Heart left ventricle (tissue), 16 donors: ENCODE data around the gene USHBP1. TPM values are rescaled to one million over a fixed set of nuclear protein-coding genes. Genes with fewer than 3 reads are reported as not detected.
A peak's percentile ranks its signal among the peaks of the same experiment; 100 is the strongest.

Source experiments
- ATAC-seq, 4 donors: fragments of 200-7000 bp; cut with Tn5 transposase; one replicate each; pipeline ENCODE4 v1.9.1; 2020 to 2022; ENCODE audit warnings: moderate library complexity in 4 of 4, mild to moderate bottlenecking in 3 of 4, moderate number of reproducible peaks in 1 of 4
- DNase-seq, 5 donors: peaks; one replicate each; pipeline ENCODE4 v3.0.0-alpha.2; 2020
- H3K27ac ChIP-seq, 12 donors: fragments of 200-600 bp; sonication (generic) in 4 of 12; one replicate each; pipeline versions ENCODE4 v1.5.0 to v1.8.0; 2016 to 2022; ENCODE audit warnings: mild to moderate bottlenecking in 2 of 12
- H3K27me3 ChIP-seq, 9 donors: fragments of 200-600 bp; sonication (generic) in 2 of 9; one replicate each; pipeline versions ENCODE4 v1.5.1 to v1.8.0; 2016 to 2022; ENCODE audit warnings: mild to moderate bottlenecking in 3 of 9
- H3K36me3 ChIP-seq, 9 donors: fragments of 200-600 bp; sonication (generic) in 2 of 9; one replicate each; pipeline versions ENCODE4 v1.5.0 to v1.8.0; 2018 to 2022; ENCODE audit warnings: mild to moderate bottlenecking in 2 of 9
- H3K4me1 ChIP-seq, 12 donors: fragments of 200-600 bp; sonication (generic) in 4 of 12; one replicate each; pipeline versions ENCODE4 v1.5.0 to v1.8.0; 2016 to 2022; ENCODE audit warnings: mild to moderate bottlenecking in 3 of 12
- H3K4me3 ChIP-seq, 12 donors: fragments of 200-600 bp; sonication (generic) in 4 of 12; one replicate each; pipeline versions ENCODE4 v1.5.0 to v1.8.0; 2017 to 2022; ENCODE audit warnings: mild to moderate bottlenecking in 9 of 12, moderate library complexity in 4 of 12
- H3K9me3 ChIP-seq, 12 donors: fragments of 200-600 bp; sonication (generic) in 4 of 12; one replicate each; pipeline versions ENCODE4 v1.5.0 to v1.8.0; 2016 to 2022; ENCODE audit warnings: mild to moderate bottlenecking in 1 of 12
- CTCF ChIP-seq, 12 donors: fragments of 200-600 bp; sonication (generic) in 4 of 12; IDR thresholded peaks; one replicate each; pipeline versions ENCODE4 v1.5.0 to v1.8.0; 2018 to 2022; ENCODE audit warnings: antibody characterized with exemption in 12 of 12, mild to moderate bottlenecking in 5 of 12
- POLR2A ChIP-seq, 2 donors: fragments of 450-650 bp; IDR thresholded peaks; one replicate each; pipeline ENCODE4 v1.6.1; 2017; ENCODE audit warnings: antibody characterized with exemption in 2 of 2, mild to moderate bottlenecking in 2 of 2, moderate library complexity in 2 of 2
- WGBS, 4 donors: extraction: QIAGEN DNeasy Blood & Tissue Kit in 2 of 4; methylation state at CpG; one replicate each; pipeline versions ENCODE4 v1.1.5 to v1.1.7; 2013 to 2018; 5-methylcytosine and 5-hydroxymethylcytosine counted together
- intact Hi-C, 10 donors: fragments of 100-400 bp; cut with DNase I; formaldehyde crosslinking; loops; one replicate each; pipeline versions ENCODE4 v1.11.1 to v1.14.2; 2022
- polyA plus RNA-seq, 2 donors: library from polyadenylated mRNA; stranded (reverse); fragments of 200-250 nt; gene quantifications; one replicate each; pipeline ENCODE4 v1.2.3, GENCODE V29; 2013
- total RNA-seq, 9 donors: library from RNA; depleted of rRNA in 2 of 9; stranded (reverse); fragments of >200 nt in 2 of 9; fragmentation: NEBNext Ultra II Directional in 3 of 9; extraction: Animal tissue kit (Norgen Biotek cat#: 25700) in 3 of 9; gene quantifications; one replicate each; pipeline versions ENCODE4 v1.1.0 to v1.2.4, GENCODE V29; 2016 to 2023
- donor health status: ischemic (EF 13 %, LVEDD 7.1; RV severe dilation, severe dysfunction).
- donor health status: healthy with polysubstance abuse.
- donor health status: DM: no; HTN: yes; CAD: no.
- donor health status: DM: no; HTN: no; CAD: no.
- donor health status: ischemic (EF 25% LVEDD 6.9; RV normal size, moderate dysfunction).
- donor health status: ischemic (EF 25% LVEDD 5.7; RV mildly dilated, moderate dysfunction).
- donor health status: healthy.
- donor health status: DM: yes; HTN: yes; CAD: no.
- donor health status: ischemic (EF 35%, LVEDD 5.7; RV mildly dilated, moderate dysfunction).
- donor health status: nonischemic (EF 11% LVEDD 7.7; RV severe dilation, severe dysfunction).
- donor health status: DM: yes; HTN: yes; CAD: no.
- donor health status: PGD.
- donor health status: ischemic (EF 29% LVEDD 5.4; RV normal size, mild dysfunction).
- donor health status: nonischemic (EF 23%, LVEDD 6.1; RV moderate dilation, normal function).

The USHBP1 gene
- total and polyA plus RNA-seq, 11 donors: 3.7 to 14.6 (median 7.7) TPM

GRCh38 chr19:17240826-17241399 is 23.6 kb downstream of the USHBP1 start:
- H3K9me3 ChIP-seq: no peaks in the 10 kb centered on the region
- WGBS, 4 donors: 96 to 99% (median 96%) methylated on average over 6 of the region's 6 CpGs
- peaks cover 0 to 29% (median 9%) of the 10 kb centered on the region in 9 donors for H3K36me3 ChIP-seq
- no peak overlapping the region for H3K4me3 ChIP-seq
- no peak for TF ChIP-seq CTCF (IDR thresholded peaks at IDR 0.05)
- TF ChIP-seq POLR2A (IDR thresholded peaks at IDR 0.05): no peak
- intact Hi-C loops: loop anchor here in 1 of 10 donors (5.0 kb wide), 1 partner anchor 34 kb away; no protein-coding TSS in a partner anchor
- no peaks in the 10 kb centered on the region for H3K27me3 ChIP-seq
- peak overlapping the region in 8 of 12 donors; percentile 60 to 94 (median 86) for H3K27ac ChIP-seq
- H3K4me1 ChIP-seq: peaks cover 7 to 43% (median 27%) of the 10 kb centered on the region in 12 donors
- ATAC-seq: no peak
- no peak for DNase-seq

GRCh38 chr19:17240062-17240752 is 24.3 kb downstream of the USHBP1 start:
- H3K27me3 ChIP-seq: no peaks in the 10 kb centered on the region
- 74 to 79% (median 76%) methylated on average over 24 of the region's 24 CpGs for WGBS, 4 donors
- TF ChIP-seq CTCF (IDR thresholded peaks at IDR 0.05) (no peak), POLR2A (IDR thresholded peaks at IDR 0.05) (no peak)
- H3K9me3 ChIP-seq: no peaks in the 10 kb centered on the region
- DNase-seq: no peak
- H3K27ac ChIP-seq: no peak overlapping the region
- intact Hi-C loops: loop anchor here in 1 of 10 donors (5.0 kb wide), 1 partner anchor 33 kb away; no protein-coding TSS in a partner anchor
- H3K36me3 ChIP-seq: peaks cover 0 to 29% (median 9%) of the 10 kb centered on the region in 9 donors
- H3K4me3 ChIP-seq: no peak overlapping the region
- no peak for ATAC-seq
- H3K4me1 ChIP-seq: peaks cover 9 to 50% (median 31%) of the 10 kb centered on the region in 12 donors

GRCh38 chr19:17237747-17238706 is 26.5 kb downstream of the USHBP1 start:
- no peak for DNase-seq
- no peak for TF ChIP-seq CTCF (IDR thresholded peaks at IDR 0.05)
- no peak for TF ChIP-seq POLR2A (IDR thresholded peaks at IDR 0.05)
- 94 to 96% (median 95%) methylated on average over 13 of the region's 13 CpGs for WGBS, 4 donors
- intact Hi-C loops: loop anchor here in 3 of 10 donors (5.0 to 10.0 kb wide), 3 partner anchors 161 to 171 kb away; partner anchors contain the start of genes HAUS8 (in 2 of the 3) and MYO9B (in 2 of the 3)
- Histone ChIP-seq H3K36me3 (peaks cover 0 to 35% (median 10%) of the 10 kb centered on the region in 9 donors), H3K27ac (no peak overlapping the region), H3K4me3 (no peak overlapping the region), H3K9me3 (no peaks in the 10 kb centered on the region), H3K27me3 (no peaks in the 10 kb centered on the region), H3K4me1 (peaks cover 9 to 47% (median 32%) of the 10 kb centered on the region in 12 donors)
- no peak for ATAC-seq
